A549 (cell line): ENCODE measurements around the gene ZFP36L1. TPM values are rescaled to one million over a fixed set of nuclear protein-coding genes. Genes with fewer than 3 reads are reported as not detected.

Experiments
- ATAC-seq, 2 experiments: fragments of 200-7000 bp in 1 of 2; fragments of >200 bp in 1 of 2; cut with Nextera tagmentation in 1 of 2; cut with Tn5 transposase in 1 of 2; 3 replicates each; pipeline versions ENCODE4 v1.8.0 to v1.9.1; 2018 to 2020; ENCODE audit warnings: mild to moderate bottlenecking in 1 of 2, moderate library complexity in 1 of 2
- CTCF ChIA-PET: fragments of 300-600 bp; sonication (Branson Sonifier 250); formaldehyde crosslinking; extraction: SDS; loops from one replicate; lab custom pipeline; 2021; ENCODE audit warnings: antibody characterized with exemption, inconsistent platforms; lab: Yijun Ruan, JAX
- POLR2A ChIA-PET: fragments of 350-600 bp; formaldehyde crosslinking; extraction: SDS; loops from one replicate; lab custom pipeline; 2021; ENCODE audit warnings: antibody characterized with exemption, inconsistent platforms; lab: Yijun Ruan, JAX
- DNase-seq, 2 experiments: peaks; one replicate each; pipeline versions ENCODE4 v3.0.0 to v3.0.0-alpha.2; 2011 to 2016; ENCODE audit warnings: low read depth in 1 of 2, low spot score in 1 of 2
- FAIRE-seq: peaks from 2 replicates; lab custom pipeline; 2011; peaks lifted over from hg19 to GRCh38; lab: Jason Lieb, UNC
- H3K27ac ChIP-seq, 2 experiments: fragments of >200 bp; sonication (Bioruptor Twin); formaldehyde crosslinking; 3 replicates each; pipeline ENCODE4 v1.5.1; 2016 to 2017
- H3K4me1 ChIP-seq: fragments of >200 bp; sonication (Bioruptor Twin); formaldehyde crosslinking; 3 replicates; pipeline ENCODE4 v1.6.1; 2016
- H3K4me2 ChIP-seq: fragments of >200 bp; sonication (Bioruptor Twin); formaldehyde crosslinking; 3 replicates; pipeline ENCODE4 v1.6.1; 2016
- H3K4me3 ChIP-seq: fragments of >200 bp; sonication (Bioruptor Twin); formaldehyde crosslinking; 3 replicates; pipeline ENCODE4 v1.5.1; 2016
- H3K9me3 ChIP-seq: fragments of >200 bp; sonication (Bioruptor Twin); formaldehyde crosslinking; 3 replicates; pipeline ENCODE4 v1.6.1; 2016
- ATOH8 ChIP-seq: fragments of 250-450 bp; sonication (Bioruptor Pico); IDR thresholded peaks from 2 replicates; pipeline ENCODE4 v1.5.0; 2020; ENCODE audit warnings: low read depth, mild to moderate bottlenecking, moderate library complexity
- BCL3 ChIP-seq: fragments of >200 bp; sonication (Bioruptor Twin); formaldehyde crosslinking; IDR thresholded peaks from 3 replicates; pipeline ENCODE4 v1.6.1; 2016
- EHMT2 ChIP-seq: fragments of 200-600 bp; sonication (generic); IDR thresholded peaks from 2 replicates; pipeline ENCODE4 v1.6.1; 2016; ENCODE audit warnings: antibody characterized with exemption, low read depth, mild to moderate bottlenecking, moderate library complexity
- EP300 ChIP-seq, 2 experiments: fragments of >200 bp; sonication (Bioruptor Twin); formaldehyde crosslinking; IDR thresholded peaks; 2 replicates in 1 of 2; 3 replicates in 1 of 2; pipeline ENCODE4 v1.6.1; 2016 to 2017
- ESRRA ChIP-seq: fragments of 150-350 bp; IDR thresholded peaks from 2 replicates; pipeline ENCODE4 v1.6.1; 2014; ENCODE audit warnings: mild to moderate bottlenecking, low read length, borderline replicate concordance
- FOSL2 ChIP-seq, 2 experiments: fragments of 450-650 bp in 1 of 2; fragments of >200 bp in 1 of 2; sonication (Bioruptor Twin) in 1 of 2; formaldehyde crosslinking; IDR thresholded peaks; 2 replicates each; pipeline versions ENCODE4 v1.5.0 to v1.6.1; 2016 to 2020; ENCODE audit warnings: mild to moderate bottlenecking in 1 of 2, moderate library complexity in 1 of 2
- FOXS1 ChIP-seq: fragments of 250-450 bp; sonication (Bioruptor Pico); IDR thresholded peaks from 2 replicates; pipeline ENCODE4 v1.5.0; 2020; ENCODE audit warnings: mild to moderate bottlenecking, moderate library complexity
- GATA3 ChIP-seq: IDR thresholded peaks from 2 replicates; pipeline ENCODE4 v1.6.1; 2012; ENCODE audit warnings: borderline replicate concordance
- HOXA7 ChIP-seq: fragments of 250-450 bp; sonication (Bioruptor Pico); IDR thresholded peaks from 2 replicates; pipeline ENCODE4 v1.5.0; 2020; ENCODE audit warnings: mild to moderate bottlenecking, moderate library complexity
- JUNB ChIP-seq: fragments of >200 bp; sonication (Bioruptor Twin); formaldehyde crosslinking; IDR thresholded peaks from 2 replicates; pipeline ENCODE4 v1.6.1; 2016
- KDM1A ChIP-seq: fragments of 200-600 bp; sonication (generic); IDR thresholded peaks from 2 replicates; pipeline ENCODE4 v1.6.1; 2016; ENCODE audit warnings: low read depth, mild to moderate bottlenecking
- NR3C1 ChIP-seq: fragments of >200 bp; sonication (Bioruptor Twin); formaldehyde crosslinking; IDR thresholded peaks from 3 replicates; pipeline ENCODE4 v1.6.1; 2017
- PHF8 ChIP-seq: fragments of 200-600 bp; sonication (generic); IDR thresholded peaks from 2 replicates; pipeline ENCODE4 v1.6.1; 2016; ENCODE audit warnings: low read depth, mild to moderate bottlenecking, antibody characterized with exemption, moderate library complexity, borderline replicate concordance
- POLR2AphosphoS2 ChIP-seq: conservative IDR thresholded peaks from 2 replicates; pipeline ENCODE4 v1.6.1; 2012; ENCODE audit warnings: low read length, improper control_type of control experiment, inconsistent platforms
- SMC3 ChIP-seq: fragments of >200 bp; sonication (Bioruptor Twin); formaldehyde crosslinking; IDR thresholded peaks from 3 replicates; pipeline ENCODE4 v1.6.1; 2018; ENCODE audit warnings: inconsistent platforms
- ZC3H11A ChIP-seq: fragments of 450-650 bp; IDR thresholded peaks from 2 replicates; pipeline ENCODE4 v1.6.1; 2014; ENCODE audit warnings: antibody characterized with exemption, mild to moderate bottlenecking
- ZFP36 ChIP-seq: fragments of 450-650 bp; IDR thresholded peaks from 2 replicates; pipeline ENCODE4 v1.6.1; 2014; ENCODE audit warnings: borderline replicate concordance; ENCODE audit not compliant: partially characterized antibody
- ZSCAN20 ChIP-seq: fragments of 250-450 bp; sonication (Bioruptor Pico); IDR thresholded peaks from 2 replicates; pipeline ENCODE4 v1.8.0; 2022; ENCODE audit warnings: mild to moderate bottlenecking, moderate library complexity
- WGBS: methylation state at CpG from one replicate; pipeline ENCODE4 v1.1.6; 2017; ENCODE audit errors: missing lambda C conversion rate; 5-methylcytosine and 5-hydroxymethylcytosine counted together
- polyA plus RNA-seq, 4 experiments: library from polyadenylated mRNA; depleted of rRNA in 3 of 4; stranded (reverse); fragments of >200 nt; fragmentation: RNase III in 1 of 4; extraction: RNeasy Plus Mini Kit Qiagen cat#74134 plus additional on column Dnase treatment in 1 of 4; gene quantifications; 2 replicates in 3 of 4; 3 replicates in 1 of 4; pipeline ENCODE4 v1.2.3, GENCODE V29; 2011 to 2017
- TF ChIP-seq, protein P1 (sequence below): fragments of 250-450 bp; sonication (Bioruptor Pico); IDR thresholded peaks from 2 replicates; pipeline ENCODE4 v1.5.0; 2021; ENCODE audit warnings: mild to moderate bottlenecking, moderate library complexity, borderline replicate concordance

ZFP36L1 gene
- polyA plus RNA-seq, 2 of the 4 experiments (the other 2 are of a cell fraction): 76.4 to 114 TPM

DNA sequence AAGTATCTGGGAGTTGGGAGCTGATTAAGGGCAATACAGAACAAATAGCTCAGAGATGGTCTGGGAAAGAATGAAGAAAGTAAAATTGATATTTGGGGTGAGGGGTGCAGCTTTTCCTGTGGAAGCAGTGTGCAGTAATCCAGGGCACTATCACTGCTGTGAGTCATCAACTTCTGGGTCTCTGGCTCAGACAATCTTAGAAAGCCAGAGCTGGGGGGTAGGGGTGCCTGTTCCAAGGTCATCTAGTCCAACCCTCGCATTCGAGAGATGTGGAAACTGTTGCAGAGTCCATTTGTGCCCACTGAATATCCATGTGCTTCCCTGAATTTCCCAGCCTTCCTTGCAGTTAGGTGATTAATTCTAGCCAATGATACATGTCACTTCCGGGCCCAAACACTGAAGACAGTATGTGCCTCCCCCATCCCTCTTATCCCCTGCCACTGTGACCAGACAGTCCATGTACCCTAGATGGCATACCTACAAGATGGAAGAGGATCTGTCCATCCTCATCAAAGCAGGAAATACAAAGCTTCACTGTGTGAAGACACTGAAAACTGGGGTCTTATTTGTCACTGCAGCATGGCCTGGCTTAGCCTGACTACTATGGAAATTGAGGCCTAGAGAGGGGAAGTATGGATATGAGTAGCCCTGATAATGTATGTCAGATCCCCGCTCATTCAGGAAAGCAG is 51.9 kb downstream of the ZFP36L1 start (continued):
- TF ChIP-seq, protein P1, sequence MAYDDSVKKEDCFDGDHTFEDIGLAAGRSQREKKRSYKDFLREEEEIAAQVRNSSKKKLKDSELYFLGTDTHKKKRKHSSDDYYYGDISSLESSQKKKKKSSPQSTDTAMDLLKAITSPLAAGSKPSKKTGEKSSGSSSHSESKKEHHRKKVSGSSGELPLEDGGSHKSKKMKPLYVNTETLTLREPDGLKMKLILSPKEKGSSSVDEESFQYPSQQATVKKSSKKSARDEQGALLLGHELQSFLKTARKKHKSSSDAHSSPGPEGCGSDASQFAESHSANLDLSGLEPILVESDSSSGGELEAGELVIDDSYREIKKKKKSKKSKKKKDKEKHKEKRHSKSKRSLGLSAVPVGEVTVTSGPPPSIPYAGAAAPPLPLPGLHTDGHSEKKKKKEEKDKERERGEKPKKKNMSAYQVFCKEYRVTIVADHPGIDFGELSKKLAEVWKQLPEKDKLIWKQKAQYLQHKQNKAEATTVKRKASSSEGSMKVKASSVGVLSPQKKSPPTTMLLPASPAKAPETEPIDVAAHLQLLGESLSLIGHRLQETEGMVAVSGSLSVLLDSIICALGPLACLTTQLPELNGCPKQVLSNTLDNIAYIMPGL (CRISPR knock-in tag): no peak
- TF ChIP-seq HOXA7 (CRISPR knock-in tag): no peak

- Histone ChIP-seq H3K4me2 (no peak overlapping the region), H3K4me3 (no peak overlapping the region)
- no peak for ATAC-seq
- no peak for TF ChIP-seq ZSCAN20 (CRISPR knock-in tag)
- TF ChIP-seq, all 56 proteins: peak for 0
- 91% methylated on average over 7 of the region's 7 CpGs for WGBS
- no peaks in the 10 kb centered on the region for H3K4me1 ChIP-seq
- POLR2A ChIA-PET: no interaction called here
- peaks cover 8% of the 10 kb centered on the region; the same call in 1 of the 3 replicates for H3K9me3 ChIP-seq
- H3K27ac ChIP-seq: no peak overlapping the region
- no peak for FAIRE-seq
- no peak for DNase-seq
- CTCF ChIA-PET: interaction anchor here (1.4 kb wide), 1 partner anchor 19 kb away, joined by 3 read pairs; no protein-coding TSS in a partner anchor
These were observed 53.2 kb downstream of the ZFP36L1 start for GRCh38 chr14:68739701-68740100.

- H3K4me1 ChIP-seq: no peaks in the 10 kb centered on the region
- WGBS: 53% methylated on average over 4 of the region's 4 CpGs
- CTCF ChIA-PET: no interaction called here
- FAIRE-seq (no peak), ATAC-seq (no peak), DNase-seq (no peak)
- H3K4me2 ChIP-seq: no peak overlapping the region
- POLR2A ChIA-PET: no interaction called here
- H3K27ac ChIP-seq: peak overlapping the region in 1 of 2 experiments; percentile 22; a peak in 1 of 6 replicates
- TF ChIP-seq FOSL2 (IDR thresholded peaks at IDR 0.05): no peak
- no peak for TF ChIP-seq FOSL2 (CRISPR knock-in tag; IDR thresholded peaks at IDR 0.05)
- TF ChIP-seq NR3C1: no peak
- TF ChIP-seq FOXS1 (CRISPR knock-in tag): no peak
- no peak for TF ChIP-seq ESRRA
- no peak for TF ChIP-seq KDM1A
- no peak for TF ChIP-seq PHF8
- no peak for TF ChIP-seq POLR2AphosphoS2
- TF ChIP-seq GATA3: no peak
- TF ChIP-seq ZC3H11A: no peak
- no peak for TF ChIP-seq ATOH8 (CRISPR knock-in tag)
- no peak for TF ChIP-seq EHMT2
- TF ChIP-seq BCL3: no peak
- TF ChIP-seq ZFP36: no peak
- TF ChIP-seq SMC3: no peak
- no peak for TF ChIP-seq JUNB
- TF ChIP-seq EP300 (IDR thresholded peaks at IDR 0.05): no peak
- no peak overlapping the region for H3K4me3 ChIP-seq
- H3K9me3 ChIP-seq: peaks cover 8% of the 10 kb centered on the region; the same call in 1 of the 3 replicates
These were observed 54.3 kb downstream of the ZFP36L1 start for GRCh38 chr14:68738559-68738958.

Other genes with a start within 250 kb of the ZFP36L1 start
- 207 and 208 TPM in 2 replicates for gene ACTN1, start 186.2 kb upstream of the ZFP36L1 start, polyA plus RNA-seq (2011; rRNA removed)
- gene ACTN1, start 186.2 kb upstream of the ZFP36L1 start, polyA plus RNA-seq (2017; fragmentation: RNase III; extraction: RNeasy Plus Mini Kit Qiagen cat#74134 plus additional on column Dnase treatment): 245 to 269 TPM (median 252 TPM) in 3 replicates